C4-2B (cell line): ENCODE results near the gene NDUFB7.

Experiments used
- CTCF ChIP-seq: fragments of 450-650 bp; conservative IDR thresholded peaks from 2 replicates; pipeline ENCODE4 v1.5.1; 2017; ENCODE audit warnings: mild to moderate bottlenecking
- ZFX ChIP-seq: fragments of 450-650 bp; IDR thresholded peaks from 2 replicates; pipeline ENCODE4 v1.6.1; 2017

- TF ChIP-seq CTCF (no peak), ZFX (no peak)
These were observed 870 bp downstream of the NDUFB7 start for GRCh38 chr19:14570864-14571527.
